GM12874 (cell line): Measurements from ENCODE around the gene GPR137B.

Experiments used
- CTCF ChIP-seq: IDR thresholded peaks from 2 replicates; pipeline ENCODE4 v1.5.1; 2011; ENCODE audit warnings: low read depth, mild to moderate bottlenecking, control low read depth, low read length, moderate library complexity; ENCODE audit not compliant: insufficient read depth

GPR137B gene

DNA sequence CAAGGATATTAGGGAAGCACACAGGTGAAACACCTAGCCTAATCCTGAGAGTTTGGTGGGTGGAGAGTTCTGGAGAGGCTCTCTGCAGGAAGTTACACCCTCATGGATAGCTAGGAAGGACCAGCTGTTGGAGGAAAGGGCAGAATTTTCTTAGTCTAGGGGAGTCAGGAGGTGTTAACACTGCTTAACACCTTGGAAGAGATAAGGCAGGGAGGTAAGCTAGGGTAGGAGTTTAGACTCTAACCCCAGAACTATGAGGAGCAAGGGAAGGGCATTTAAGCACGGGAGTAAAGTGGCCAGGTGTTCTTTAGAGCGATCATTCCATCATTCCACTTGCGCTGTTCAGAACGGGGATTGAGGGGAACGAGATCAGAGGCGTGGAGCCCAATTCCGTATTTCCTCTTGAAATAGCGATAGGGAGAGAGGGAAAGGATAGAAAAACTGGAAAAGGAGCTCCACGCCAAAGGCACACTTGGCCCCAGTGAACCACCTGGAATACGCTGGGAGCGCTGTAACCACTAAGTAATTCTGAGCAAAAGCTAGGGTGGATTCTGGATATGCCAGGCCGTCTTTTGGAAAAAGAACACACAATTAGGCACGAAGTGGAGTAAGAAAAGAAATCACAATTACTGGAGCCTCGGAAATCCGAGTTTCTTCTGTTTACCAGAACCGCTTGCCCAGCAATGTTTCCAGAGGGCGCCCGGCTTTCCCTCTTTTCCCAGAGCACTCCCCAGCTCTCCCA is 1.5 kb upstream of the GPR137B start:
- TF ChIP-seq CTCF: no peak

- no peak for TF ChIP-seq CTCF
These were observed 689 bp upstream of the GPR137B start for GRCh38 chr1:236141447-236142252.

- TF ChIP-seq CTCF: no peak
These were observed 987 bp downstream of the GPR137B start for GRCh38 chr1:236143104-236143948.

DNA sequence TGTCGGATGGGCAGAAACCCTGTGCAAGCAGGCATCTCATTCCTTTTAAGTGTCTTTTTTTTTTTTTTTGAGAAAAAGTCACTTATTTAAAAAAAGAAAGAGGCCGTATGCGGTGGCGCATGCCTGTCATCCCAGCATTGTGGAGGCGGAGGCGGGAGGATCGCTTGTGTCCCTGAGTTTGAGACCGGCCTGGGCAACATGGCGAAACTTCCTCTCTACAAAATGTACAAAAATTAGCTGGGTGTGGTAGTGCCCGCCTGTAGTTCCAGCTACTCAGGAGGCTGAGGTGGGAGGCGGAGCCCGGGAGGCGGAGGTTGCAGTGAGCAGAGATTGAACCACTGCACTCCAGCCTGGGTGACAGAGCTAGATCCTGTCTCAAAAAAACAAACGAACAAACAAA is 1.7 kb downstream of the GPR137B start:
- TF ChIP-seq CTCF: no peak

- TF ChIP-seq CTCF: no peak
These were observed 2.3 kb downstream of the GPR137B start for GRCh38 chr1:236144446-236145150.

DNA sequence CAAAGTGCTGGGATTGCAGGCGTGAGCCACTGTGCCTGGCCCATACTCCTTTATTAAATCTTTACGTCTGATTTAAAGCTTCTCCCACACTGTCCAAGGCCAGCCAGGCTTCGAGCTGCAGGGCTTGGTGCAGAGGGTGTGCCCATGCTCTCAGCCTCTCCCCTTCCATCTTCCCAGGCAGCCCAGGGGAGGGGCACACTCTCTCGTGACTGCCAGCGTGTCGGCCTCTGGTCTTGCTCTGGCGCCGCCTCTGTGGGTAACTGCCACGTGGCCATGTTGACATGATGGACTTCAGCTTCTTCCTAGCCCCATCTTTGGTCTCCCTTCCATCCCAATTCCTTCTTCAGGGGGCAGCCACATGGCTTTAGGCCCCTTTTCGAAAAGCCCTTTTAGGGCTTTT is 4.7 kb downstream of the GPR137B start:
- TF ChIP-seq CTCF: no peak
